Activated T-cell treated with anti-CD3 and anti-CD28 coated beads for 24 hours (primary cell): Measurements from ENCODE around the gene TRH.
"Not testable (repeated sequence)": the region's sequence is repeated elsewhere in the genome, so short reads cannot be mapped to it uniquely, and the experiment has no call there.

ENCODE experiments used
- DNase-seq: peaks from one replicate; pipeline ENCODE4 v3.0.0-alpha.2; 2020; ENCODE audit warnings: low read depth

Gene TRH

GRCh38 chr3:129965937-129966336, 8.6 kb upstream of the TRH start:
- DNase-seq = no peak

- no peak for DNase-seq
These were observed 7.6 kb upstream of the TRH start for GRCh38 chr3:129966876-129967275.

GRCh38 chr3:129967761-129968160, 6.8 kb upstream of the TRH start:
- DNase-seq = no peak

GRCh38 chr3:129971351-129972052, 3.0 kb upstream of the TRH start:
- no peak for DNase-seq

GRCh38 chr3:129972301-129972700, 2.2 kb upstream of the TRH start:
- no peak for DNase-seq

- no peak for DNase-seq
These were observed 512 bp upstream of the TRH start for GRCh38 chr3:129973853-129974563.

GRCh38 chr3:129974833-129975704, 549 bp downstream of the TRH start:
- DNase-seq = no peak

GRCh38 chr3:129975705-129976048, 1.2 kb downstream of the TRH start:
- DNase-seq = no peak

- DNase-seq = no peak
These were observed 1.8 kb downstream of the TRH start for GRCh38 chr3:129976286-129976685.

GRCh38 chr3:129978123-129978522, 3.6 kb downstream of the TRH start:
- DNase-seq = no peak

GRCh38 chr3:129979905-129980304, 5.4 kb downstream of the TRH start:
- no peak for DNase-seq

GRCh38 chr3:129983561-129983960, 9.0 kb downstream of the TRH start:
- DNase-seq = no peak

- DNase-seq = no peak
These were observed 9.6 kb downstream of the TRH start for GRCh38 chr3:129984125-129984524.

- DNase-seq = no peak
These were observed 10.6 kb downstream of the TRH start for GRCh38 chr3:129985113-129985512.

- DNase-seq = no peak
These were observed 13.9 kb downstream of the TRH start for GRCh38 chr3:129988429-129988828.

- no peak for DNase-seq
These were observed 14.9 kb downstream of the TRH start for GRCh38 chr3:129989414-129989813.

GRCh38 chr3:129992781-129993180, 18.3 kb downstream of the TRH start:
- no peak for DNase-seq

GRCh38 chr3:129994883-129995559, 20.5 kb downstream of the TRH start:
- no peak for DNase-seq

- DNase-seq = no peak
These were observed 21.6 kb downstream of the TRH start for GRCh38 chr3:129996073-129996472.

GRCh38 chr3:129999176-129999575, 24.7 kb downstream of the TRH start:
- not testable (repeated sequence) for DNase-seq

- peak; percentile 61 for DNase-seq
These were observed 28.4 kb downstream of the TRH start for GRCh38 chr3:130002666-130003598.
